Ovary (tissue), 3 donors: Measurements from ENCODE around the gene COL6A1.

ENCODE experiments used
- EP300 ChIP-seq: sonication (generic); formaldehyde crosslinking; IDR thresholded peaks from one replicate; pipeline ENCODE4 v1.6.1; 2017; ENCODE audit warnings: antibody characterized with exemption
- POLR2A ChIP-seq: fragments of 450-650 bp; IDR thresholded peaks from one replicate; pipeline ENCODE4 v1.6.1; 2017; ENCODE audit warnings: antibody characterized with exemption, mild to moderate bottlenecking, moderate library complexity
- TF ChIP-seq, protein P1 (sequence below), 3 donors: fragments of 450-650 bp in 2 of 3; fragments of 200-600 bp in 1 of 3; IDR thresholded peaks; one replicate each; pipeline versions ENCODE4 v1.5.1 to v1.8.0; 2016 to 2022; ENCODE audit warnings: antibody characterized with exemption in 3 of 3, mild to moderate bottlenecking in 1 of 3
- donor health status: DM: no; HTN: no; CAD: no.

DNA sequence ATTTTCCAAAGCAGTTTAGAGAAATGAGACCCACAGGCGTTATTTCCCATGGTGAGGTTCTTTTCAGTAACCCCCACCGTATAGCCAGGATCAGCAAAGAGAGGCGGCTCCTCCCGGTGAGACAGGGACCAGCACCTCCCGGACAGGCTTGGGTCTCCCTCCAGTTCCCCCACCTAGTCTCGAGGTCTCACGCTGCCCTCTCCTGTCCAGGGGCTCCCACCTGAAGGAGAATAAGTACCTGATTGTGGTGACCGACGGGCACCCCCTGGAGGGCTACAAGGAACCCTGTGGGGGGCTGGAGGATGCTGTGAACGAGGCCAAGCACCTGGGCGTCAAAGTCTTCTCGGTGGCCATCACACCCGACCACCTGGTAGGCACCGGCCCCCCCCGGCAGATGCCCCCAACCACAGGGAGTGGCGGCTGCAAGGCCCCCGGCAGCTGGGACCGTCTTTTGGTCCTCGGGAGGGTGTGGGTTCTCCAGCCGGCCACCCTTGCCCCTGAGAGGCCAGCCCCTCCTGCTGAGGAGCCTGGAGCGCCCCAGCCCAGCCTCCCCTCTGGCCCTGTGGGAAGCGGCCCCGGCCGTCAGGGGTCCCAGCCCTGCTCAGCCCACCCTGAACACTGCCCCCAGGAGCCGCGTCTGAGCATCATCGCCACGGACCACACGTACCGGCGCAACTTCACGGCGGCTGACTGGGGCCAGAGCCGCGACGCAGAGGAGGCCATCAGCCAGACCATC lies 4.9 kb downstream of the COL6A1 start:
- TF ChIP-seq, protein P1, sequence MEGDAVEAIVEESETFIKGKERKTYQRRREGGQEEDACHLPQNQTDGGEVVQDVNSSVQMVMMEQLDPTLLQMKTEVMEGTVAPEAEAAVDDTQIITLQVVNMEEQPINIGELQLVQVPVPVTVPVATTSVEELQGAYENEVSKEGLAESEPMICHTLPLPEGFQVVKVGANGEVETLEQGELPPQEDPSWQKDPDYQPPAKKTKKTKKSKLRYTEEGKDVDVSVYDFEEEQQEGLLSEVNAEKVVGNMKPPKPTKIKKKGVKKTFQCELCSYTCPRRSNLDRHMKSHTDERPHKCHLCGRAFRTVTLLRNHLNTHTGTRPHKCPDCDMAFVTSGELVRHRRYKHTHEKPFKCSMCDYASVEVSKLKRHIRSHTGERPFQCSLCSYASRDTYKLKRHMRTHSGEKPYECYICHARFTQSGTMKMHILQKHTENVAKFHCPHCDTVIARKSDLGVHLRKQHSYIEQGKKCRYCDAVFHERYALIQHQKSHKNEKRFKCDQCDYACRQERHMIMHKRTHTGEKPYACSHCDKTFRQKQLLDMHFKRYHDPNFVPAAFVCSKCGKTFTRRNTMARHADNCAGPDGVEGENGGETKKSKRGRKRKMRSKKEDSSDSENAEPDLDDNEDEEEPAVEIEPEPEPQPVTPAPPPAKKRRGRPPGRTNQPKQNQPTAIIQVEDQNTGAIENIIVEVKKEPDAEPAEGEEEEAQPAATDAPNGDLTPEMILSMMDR (IDR thresholded peaks at IDR 0.05) = no peak
- TF ChIP-seq EP300 = no peak
- TF ChIP-seq POLR2A = no peak
